Mammary epithelial cell (primary cell): ENCODE results near the gene PRM3.

Experiments
- CTCF ChIP-seq, 2 donors: IDR thresholded peaks in 1 of 2; conservative IDR thresholded peaks in 1 of 2; 2 replicates each; pipeline ENCODE4 v1.5.1; 2011 to 2012; ENCODE audit warnings: inconsistent platforms in 2 of 2, low read length in 2 of 2, mild to moderate bottlenecking in 2 of 2, control low read depth in 1 of 2, low read depth in 1 of 2; ENCODE audit not compliant: insufficient read depth in 1 of 2; ENCODE audit errors: extremely low read depth in 1 of 2
- EZH2 ChIP-seq: IDR thresholded peaks from 2 replicates; pipeline ENCODE4 v1.6.1; 2012; ENCODE audit warnings: low read length, inconsistent platforms, borderline replicate concordance

- TF ChIP-seq CTCF (conservative IDR thresholded peaks at IDR 0.05 in 1 of 2, IDR thresholded peaks at IDR 0.05 in 1 of 2; ENCODE audit: extremely low read depth in 1 of 2, insufficient read depth in 1 of 2, low read depth in 1 of 2, low read length in 2 of 2) (no peak), EZH2 (no peak)
Measured at GRCh38 chr16:11256661-11257130, 16.7 kb downstream of the PRM3 start.
